HG03175 (cell line): ENCODE results near the gene ELANE.

Experiments
- ATAC-seq: cut with Tn5 transposase; IDR thresholded peaks from one replicate; pipeline ENCODE4 v1.9.1; 2021; ENCODE audit warnings: mild to moderate bottlenecking, moderate library complexity; ENCODE audit not compliant: unreplicated experiment

The ELANE gene

DNA sequence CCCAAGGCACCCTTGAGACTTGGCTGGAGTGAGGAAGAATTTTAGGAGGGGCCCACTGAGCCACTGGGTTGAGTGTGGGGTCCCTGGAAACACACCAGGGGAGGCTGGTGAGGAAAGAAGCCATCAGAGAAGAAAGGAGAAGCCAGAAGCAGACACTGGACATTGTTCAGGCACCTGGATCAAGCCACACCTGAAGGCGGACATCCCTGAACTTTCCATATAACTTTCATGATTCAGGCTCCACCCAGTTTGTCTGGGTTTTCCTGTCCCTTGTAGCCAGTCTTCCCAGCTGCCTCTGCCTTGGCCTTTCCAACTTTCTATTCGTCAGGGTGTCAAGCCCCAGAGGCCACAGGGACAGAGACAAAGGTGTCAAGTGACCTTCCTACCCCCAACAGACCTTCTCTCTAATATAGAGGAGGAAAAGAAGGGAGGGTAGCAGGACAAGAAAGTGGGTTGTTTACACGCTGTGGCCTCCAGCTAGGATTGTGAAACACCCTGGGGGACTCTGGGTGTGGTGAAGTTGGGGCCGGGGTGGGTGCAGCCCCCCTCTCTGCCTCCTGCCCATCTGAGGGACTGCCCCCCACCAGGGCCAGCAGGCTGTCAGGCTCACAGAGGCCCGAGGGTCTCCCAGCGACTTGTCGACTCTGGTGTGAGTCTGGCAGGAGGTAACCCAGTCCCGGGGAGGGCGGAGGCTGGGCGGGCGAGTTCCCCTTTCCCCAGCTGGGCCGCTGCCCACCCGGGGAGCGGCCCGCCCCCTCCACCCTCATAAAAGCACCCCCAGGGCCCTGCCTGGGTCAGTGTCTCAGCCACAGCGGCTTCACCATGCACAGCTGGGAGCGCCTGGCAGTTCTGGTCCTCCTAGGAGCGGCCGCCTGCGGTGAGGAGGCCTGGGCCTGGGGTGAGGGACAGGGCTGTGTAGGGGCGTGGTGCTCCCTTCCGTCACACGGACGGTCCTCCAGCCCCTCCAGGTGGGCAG is 7.1 kb downstream of the ELANE start, which contains the start of gene CFD:
Gene CFD (plus strand): TSS at position 797 of the 976 bp plus-strand sequence. CDS start 26 bp downstream, at position 823.
- ATAC-seq = no peak

DNA sequence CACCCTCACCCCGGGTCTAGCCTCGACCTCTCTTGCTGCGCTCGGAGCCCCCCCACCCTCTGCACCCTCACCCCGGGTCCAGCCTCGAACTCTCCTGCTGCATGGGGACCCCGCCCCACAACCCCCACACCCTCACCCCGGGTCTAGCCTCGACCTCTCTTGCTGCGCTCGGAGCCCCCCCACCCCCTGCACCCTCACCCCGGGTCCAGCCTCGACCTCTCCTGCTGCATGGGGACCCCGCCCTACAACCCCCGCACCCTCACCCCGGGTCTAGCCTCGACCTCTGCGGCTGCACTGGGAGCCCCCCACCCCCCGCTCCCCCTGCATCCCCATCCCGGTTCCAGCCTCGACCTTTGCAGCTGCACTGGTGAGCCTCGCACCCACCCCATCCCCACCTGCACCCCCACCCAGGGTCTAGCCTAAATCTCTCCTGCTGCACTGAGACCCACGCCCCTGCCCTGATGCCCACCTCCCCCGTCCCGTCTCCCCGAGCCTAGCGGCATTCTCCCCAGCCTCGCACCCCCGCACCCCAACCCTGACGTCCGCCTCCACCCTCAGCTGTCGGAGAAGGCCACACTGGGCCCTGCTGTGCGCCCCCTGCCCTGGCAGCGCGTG is 9.1 kb downstream of the ELANE start:
- no peak for ATAC-seq

DNA sequence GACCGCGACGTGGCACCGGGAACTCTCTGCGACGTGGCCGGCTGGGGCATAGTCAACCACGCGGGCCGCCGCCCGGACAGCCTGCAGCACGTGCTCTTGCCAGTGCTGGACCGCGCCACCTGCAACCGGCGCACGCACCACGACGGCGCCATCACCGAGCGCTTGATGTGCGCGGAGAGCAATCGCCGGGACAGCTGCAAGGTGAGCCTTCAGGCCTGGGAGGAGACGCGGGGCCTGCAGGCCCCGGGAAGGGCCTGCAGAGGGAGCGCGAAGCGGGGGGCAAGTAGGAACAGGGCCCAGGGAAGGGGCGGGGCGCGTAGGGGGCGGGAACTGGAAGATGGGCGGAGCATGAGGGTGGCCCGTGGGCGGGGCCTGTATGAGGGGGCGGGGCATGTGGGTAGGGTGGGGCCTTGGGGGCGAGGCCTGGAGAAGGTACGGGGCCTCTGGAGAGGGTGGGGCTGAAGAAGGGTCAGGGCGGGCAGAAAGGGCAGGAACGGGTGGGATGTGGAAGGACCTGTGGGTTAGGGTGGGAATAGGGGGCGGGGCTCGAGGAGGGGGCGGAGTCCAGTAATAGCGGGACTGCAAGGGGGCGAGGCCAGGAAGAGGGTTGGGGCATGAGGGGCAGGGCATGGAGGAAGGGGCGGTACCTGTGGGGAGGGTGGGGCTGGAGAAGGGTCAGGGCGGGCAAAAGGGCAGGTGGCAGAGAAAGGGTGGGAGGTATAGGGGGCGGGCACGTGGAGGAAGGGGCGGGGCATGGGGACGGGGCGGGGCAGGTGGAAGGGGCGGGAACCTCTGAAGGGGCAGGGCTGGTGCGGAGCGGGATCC is 9.9 kb downstream of the ELANE start:
- ATAC-seq = no peak

DNA sequence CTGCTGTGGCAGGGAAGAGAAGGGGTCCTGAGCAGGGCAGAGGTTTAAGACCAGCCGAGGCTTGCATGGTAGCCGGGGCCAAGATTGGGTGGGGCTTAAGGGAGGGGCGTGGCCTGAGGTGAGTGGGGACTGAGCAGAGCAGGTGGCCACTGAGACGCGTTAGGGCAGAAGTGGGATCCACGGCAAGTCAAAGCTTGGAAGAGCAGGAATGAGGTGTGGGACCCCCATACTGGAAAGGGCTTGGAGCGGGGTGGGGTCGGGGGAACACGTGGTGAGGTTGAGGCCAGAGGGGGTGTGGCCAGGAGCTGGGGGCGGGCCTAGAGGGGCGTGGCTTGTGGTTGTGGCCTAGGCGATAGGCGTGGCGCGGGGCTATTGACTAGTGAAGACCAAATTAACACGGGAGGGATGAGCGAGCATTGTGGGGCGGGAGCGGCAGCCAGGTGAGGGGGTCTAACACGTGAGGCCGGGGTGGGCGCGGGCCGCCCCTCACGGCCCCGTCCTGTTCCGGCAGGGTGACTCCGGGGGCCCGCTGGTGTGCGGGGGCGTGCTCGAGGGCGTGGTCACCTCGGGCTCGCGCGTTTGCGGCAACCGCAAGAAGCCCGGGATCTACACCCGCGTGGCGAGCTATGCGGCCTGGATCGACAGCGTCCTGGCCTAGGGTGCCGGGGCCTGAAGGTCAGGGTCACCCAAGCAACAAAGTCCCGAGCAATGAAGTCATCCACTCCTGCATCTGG is 10.6 kb downstream of the ELANE start:
- no peak for ATAC-seq

DNA sequence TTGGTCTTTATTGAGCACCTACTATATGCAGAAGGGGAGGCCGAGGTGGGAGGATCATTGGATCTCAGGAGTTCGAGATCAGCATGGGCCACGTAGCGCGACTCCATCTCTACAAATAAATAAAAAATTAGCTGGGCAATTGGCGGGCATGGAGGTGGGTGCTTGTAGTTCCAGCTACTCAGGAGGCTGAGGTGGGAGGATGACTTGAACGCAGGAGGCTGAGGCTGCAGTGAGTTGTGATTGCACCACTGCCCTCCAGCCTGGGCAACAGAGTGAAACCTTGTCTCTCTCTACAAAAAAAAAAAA is 11.2 kb downstream of the ELANE start:
- ATAC-seq = no peak

DNA sequence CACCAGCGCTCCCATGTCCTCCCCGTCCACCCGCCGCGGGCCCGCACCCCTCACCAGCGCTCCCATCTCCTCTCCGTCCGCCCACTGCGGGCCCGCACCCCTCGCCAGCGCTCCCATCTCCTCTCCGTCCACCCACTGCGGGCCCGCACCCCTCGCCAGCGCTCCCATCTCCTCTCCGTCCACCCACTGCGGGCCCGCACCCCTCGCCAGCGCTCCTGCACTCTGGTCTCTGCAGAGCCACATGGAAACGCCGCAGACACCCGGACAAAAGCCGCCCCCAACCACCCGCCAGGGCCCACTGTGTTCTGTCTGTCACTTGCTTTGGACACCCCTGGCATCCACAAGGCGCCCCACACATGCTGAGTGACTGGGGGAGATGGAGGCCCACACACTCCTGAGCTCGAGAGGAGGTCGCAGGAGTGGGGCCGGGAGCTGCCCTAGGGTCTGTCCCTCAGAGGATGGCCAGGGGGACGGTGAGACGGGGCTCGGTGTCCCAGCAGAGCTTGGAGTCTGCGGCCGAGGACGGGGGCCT is 14.7 kb downstream of the ELANE start:
- ATAC-seq = no peak

DNA sequence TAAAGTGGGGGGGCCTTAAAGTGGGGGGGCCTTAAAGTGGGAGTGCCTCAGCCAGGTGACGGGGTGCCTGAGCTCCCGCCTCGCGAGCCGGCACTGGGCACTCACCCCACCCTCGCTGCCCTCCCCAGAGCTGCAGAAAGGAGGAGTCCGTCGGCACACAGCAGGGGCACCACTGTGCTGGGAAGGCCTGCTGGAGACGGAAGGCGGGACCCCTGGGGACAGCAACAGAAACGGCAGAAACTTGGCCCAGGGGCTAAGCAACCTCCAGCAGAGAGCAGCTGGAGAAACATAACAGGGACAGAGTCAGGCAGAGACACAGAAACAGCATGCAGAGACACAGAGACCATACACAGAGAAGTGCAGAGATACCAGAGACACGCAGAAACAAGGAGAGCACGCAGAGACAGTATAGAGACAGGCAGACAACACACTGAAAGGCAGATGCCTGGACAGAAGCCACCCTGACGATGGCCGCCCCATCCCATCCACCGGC is 15.2 kb downstream of the ELANE start:
- ATAC-seq = no peak

DNA sequence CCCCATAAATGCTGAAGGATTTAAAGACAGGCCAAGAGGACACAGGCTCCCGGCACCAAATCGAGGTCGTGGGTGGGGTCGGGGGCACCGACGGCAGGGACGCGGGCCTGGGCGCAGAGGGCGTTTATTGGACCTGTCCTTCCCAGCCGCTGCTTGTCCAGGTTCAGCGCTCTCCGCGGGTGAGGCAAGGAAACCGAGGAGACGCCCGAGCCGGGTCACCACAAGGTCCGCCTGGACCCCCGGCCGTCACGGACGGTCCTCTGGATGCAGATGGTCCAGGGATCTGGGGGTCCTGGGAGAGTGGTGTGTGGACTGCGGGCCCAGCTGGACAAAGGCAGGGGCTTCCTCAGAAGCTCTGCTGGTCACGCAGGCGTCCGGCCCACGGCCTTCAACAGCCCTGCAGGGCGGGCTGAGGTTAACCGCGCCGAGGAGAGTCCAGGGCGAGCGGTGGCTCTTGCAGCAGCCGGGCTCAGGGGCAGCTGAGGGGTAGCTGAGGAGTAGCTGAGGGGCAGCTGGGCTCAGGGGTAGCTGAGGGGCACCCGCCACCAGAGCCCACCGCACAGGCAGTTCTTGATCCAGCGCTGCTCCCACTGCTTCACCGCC is 15.9 kb downstream of the ELANE start:
- no peak for ATAC-seq

DNA sequence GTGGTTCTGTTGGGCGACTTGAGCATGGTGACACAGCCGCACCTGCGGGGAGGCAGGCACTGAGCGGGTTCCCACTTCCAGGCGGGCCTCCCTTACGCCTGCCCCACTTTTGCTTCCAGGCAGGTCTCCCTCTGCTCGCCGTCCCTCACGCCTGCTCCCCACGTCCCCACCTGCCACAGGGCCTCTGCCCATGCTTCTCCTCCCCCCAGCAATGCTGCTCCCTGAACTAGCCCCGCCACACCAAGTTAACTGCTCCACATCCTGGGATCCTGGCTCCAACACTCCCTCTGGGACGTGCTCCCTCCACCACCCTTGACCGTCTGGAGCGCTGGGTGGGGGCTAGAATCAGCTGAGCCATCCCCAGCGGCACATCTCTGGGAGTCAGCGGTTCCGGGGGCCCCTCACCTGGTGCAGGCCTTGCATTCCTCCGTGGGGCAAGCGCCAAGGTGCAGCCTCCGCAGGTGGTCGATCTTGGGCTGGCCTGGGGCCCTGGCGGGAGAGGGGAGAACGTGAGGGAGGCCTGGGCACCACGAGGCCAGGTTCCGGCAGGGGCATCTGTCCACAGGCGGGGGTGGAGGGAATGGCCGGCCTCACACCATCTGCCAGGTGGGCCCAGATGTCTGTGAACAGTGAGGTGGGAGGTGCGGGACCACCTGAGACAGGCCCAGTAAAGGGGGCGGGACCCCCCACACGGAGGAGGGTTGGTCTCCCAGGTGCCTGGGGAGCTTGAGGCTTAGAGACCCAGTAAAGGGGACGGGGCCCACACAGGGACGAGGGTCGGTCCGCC is 16.5 kb downstream of the ELANE start:
- no peak for ATAC-seq

DNA sequence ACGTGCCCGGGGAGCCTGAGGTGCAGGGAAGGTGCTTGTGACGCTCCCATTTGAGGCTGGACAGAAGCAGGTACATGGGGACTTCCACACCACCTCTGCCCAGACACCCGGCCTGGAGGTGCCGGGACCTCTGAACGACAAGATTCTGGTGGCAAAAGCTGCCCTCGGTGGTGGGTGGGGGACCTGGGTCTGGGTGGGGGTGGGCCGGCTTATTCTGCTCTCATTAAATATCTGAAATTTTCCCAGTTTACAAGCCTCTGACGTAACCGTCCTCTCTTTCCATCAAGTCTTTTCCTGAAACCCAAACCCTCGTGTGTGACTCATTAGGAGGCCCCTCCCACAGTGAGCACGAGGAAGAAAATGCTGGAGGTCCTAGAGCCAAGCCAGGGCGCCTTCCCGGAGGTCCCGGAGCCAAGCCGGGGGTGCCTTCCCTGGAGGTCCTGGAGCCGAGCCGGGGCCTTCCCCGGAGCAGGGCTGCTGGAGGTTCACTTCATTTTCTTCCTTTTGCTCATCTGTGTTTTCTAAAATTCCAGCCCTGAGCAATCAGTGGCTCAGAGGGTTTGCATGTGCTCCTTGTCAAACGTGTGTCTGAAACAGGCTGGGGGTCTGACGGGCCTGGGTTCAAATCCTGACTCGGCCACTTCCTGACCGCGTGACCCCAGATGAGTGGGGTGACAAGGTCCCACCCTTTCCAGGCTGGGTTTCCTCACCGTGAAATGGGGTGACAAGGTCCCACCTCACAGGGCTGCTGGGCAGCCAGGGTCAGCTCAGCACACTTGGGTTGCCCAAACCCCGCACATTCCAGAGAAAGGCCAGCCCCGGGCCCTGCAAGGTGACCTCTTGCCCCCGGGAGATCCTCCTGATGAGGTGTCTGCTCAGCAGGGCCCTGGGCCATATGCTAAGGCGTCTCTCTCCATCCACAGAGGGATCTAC is 17.4 kb downstream of the ELANE start:
- no peak for ATAC-seq

DNA sequence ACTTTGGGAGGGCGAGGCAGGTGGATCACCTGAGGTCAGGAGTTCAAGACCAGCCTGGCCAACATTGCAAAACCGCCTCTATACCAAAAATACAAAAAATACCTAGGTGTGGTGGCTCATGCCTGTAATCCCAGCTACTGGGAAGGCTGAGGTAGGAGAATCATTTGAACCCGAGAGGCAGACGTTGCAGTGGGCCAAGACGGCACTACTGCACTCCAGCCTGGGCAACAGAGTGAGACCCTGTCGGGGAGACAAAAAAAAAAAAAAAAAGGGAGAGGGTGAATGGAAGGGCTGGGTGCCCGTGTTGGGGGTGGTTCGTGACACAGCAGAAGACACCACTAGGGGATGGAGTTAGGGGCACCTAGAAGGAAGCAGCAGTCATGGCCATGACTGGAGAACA is 18.2 kb downstream of the ELANE start:
- no peak for ATAC-seq

DNA sequence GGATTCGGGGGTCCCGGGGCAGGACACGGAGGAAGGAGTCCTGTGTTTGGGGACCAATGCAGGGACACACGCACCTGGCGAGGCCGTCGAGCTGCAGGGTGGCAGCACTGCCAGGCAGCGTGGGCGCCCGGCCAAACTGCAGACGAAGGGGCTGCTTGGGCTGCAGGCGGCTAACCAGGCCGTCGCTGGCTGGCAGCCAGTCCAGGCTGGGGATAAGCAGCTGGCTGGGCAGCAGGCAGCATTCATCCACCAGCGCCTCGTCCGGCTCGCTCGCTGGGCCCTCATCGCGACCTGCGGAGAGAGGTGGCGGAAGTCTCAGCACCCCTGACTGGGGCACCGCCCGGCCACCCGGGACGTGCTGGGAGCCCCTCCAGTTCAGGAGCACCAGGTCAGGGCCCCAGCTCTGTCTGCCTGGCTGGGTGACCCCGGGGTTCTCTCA is 18.9 kb downstream of the ELANE start:
- ATAC-seq = no peak

DNA sequence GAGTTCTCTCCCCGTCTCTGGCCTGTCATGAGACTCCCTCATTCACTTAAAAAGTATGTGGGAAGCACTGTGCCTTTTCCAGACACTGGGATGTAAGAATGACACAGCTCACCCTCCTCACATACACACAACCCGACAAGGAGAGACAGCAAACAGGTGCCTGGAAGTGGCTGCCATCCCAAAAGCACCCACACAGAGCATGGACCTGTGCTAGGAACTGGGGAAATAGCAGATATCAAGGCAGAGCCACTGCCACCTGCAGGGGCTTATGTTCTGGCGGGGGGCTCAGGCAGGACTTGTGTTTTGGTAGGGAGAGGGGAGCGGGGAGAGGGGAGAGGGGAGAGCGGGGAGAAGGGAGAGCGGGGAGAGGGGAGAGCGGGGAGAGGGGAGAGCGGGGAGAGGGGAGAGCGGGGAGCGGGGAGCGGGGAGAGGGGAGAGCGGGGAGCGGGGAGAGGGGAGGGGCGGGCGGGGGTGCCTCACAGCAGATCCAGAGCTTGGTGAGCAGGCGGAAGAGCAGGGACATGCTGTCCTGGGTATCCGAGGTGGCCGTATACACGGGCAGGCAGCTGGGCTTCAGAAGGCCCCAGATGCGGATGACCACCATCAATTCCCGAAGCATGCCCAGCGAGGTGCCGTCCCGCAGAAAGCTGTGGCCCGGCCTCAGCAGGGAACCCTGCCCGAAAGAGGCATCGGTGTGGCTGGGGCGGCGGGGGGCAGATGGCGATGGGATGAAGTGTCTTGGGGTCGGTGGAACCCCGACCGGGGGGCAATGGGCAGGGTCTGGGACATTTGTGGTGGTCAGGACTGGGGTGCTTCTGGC is 19.6 kb downstream of the ELANE start:
- ATAC-seq = no peak

DNA sequence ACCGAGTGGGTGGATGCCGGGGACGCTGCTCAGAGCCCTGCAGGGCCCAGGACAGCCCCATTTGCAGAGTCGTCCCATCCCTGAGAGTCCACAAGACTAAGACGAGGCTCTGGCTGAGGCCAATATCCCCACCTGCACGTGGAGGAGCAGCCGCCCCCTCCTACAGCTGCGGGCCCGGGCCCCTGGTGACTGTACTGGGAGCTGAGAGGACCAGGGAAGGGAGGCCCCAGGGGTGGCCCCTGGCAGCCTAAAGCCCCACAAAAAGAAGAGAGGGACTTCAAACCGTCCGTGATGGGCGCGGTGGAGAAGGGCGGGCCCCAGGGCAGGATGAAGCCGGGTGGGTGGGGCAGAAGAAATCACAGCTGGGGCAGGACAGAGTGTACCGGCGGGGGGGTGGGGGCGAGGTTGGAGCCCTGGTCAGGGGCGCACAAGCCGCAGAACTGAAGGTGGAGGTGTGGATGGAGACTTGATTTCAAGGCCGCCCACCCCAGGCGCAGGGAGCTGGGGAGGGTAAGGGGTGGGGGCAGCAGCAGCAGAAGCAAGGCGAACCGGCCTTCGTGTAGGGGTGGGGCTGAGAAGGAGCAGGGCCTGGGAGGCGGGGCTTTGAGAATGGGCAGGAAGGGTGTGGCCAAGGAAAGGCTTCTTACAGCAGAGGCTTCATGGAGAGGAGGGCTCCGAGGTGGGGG is 20.3 kb downstream of the ELANE start:
- no peak for ATAC-seq

DNA sequence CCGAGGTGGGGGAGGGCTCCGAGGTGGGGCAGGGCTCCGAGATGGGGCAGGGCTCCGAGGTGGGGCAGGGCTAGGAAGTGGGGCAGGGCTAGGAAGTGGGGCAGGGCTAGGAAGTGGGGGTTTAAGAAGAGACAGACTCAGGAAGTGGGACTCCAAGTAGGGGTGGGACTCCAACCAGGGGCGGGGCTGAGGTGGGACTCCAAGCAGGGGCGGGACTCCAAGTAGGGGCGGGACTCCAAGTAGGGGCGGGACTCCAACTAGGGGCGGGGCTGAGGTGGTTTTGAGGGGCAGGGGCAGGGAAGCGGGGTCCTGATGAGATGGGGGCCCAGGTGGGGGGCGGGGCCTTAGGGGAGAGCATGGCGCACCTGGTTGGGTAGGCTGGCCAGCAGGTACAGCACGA is 21.0 kb downstream of the ELANE start:
- no peak for ATAC-seq

DNA sequence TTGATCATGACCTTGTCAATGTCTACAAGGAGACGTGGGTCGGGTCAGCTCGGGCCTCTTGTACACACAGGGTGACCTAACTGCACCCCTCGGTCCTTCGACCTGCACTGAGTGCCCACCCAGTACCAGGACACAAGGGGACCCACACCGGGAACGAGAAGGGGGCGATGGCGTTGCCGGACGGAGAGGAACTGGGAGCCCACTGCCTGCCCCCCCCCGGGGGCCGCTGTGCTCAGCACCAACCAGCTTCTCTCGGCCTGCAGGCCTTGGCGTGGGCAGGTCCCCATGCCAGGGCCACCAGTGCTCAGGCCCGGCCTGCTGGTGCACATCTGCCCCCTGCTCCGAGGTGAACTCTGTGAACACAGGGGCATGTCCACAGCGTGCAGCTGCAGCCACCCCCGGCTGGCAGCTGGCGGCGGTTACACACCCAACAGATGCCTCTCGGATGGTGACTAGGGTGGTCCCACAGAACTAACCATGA is 21.5 kb downstream of the ELANE start:
- ATAC-seq = no peak
